GM18867 (cell line): ENCODE measurements around the gene RUNDC1.

ENCODE experiments used
- ATAC-seq: cut with Tn5 transposase; IDR thresholded peaks from one replicate; pipeline ENCODE4 v1.9.1; 2021; ENCODE audit warnings: mild to moderate bottlenecking, moderate library complexity; ENCODE audit not compliant: unreplicated experiment

The RUNDC1 gene

DNA sequence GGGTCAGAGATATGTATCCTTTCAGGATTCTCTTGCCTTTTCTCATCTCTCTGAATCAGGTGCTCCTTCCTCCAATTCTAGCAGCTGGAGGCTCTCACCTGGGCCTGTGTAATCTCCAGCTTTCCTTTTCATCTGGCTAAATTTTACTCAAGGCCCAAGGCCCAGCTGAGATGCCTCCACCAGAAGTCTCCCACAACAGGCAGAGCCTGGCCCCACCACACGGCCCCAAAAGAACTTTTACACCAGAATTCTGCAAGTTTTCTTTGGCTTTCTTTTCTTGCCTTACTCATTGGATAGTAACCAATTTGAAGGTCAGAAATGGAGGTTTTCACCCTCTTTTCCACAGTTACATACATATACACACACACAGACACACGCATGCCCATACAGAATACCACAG is 59.3 kb downstream of the RUNDC1 start:
- no peak for ATAC-seq

DNA sequence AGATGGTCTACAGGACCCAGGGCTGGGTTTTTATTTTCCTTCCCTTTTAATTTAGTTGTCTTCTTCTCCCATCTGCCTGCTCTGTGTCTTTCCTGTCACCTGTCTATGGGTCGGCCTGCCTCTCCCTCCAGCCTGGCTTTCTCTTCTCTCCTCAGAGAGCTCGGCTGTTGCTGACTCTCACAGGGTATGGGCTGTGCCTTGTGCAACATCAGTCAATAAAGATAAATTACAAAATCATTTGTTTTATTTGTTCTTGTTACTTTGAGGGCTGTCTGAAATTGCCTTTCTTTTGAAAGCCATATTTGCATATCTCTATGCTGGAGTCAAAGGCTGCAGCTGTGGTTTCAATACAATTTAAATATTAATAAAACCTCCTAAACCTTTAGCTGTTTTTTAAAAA is 60.3 kb downstream of the RUNDC1 start:
- ATAC-seq = no peak

GRCh38 chr17:43042025-43042628 is 61.8 kb downstream of the RUNDC1 start:
- ATAC-seq = no peak
